ENCODE data around the gene PRKG1.

Gene PRKG1

DNA sequence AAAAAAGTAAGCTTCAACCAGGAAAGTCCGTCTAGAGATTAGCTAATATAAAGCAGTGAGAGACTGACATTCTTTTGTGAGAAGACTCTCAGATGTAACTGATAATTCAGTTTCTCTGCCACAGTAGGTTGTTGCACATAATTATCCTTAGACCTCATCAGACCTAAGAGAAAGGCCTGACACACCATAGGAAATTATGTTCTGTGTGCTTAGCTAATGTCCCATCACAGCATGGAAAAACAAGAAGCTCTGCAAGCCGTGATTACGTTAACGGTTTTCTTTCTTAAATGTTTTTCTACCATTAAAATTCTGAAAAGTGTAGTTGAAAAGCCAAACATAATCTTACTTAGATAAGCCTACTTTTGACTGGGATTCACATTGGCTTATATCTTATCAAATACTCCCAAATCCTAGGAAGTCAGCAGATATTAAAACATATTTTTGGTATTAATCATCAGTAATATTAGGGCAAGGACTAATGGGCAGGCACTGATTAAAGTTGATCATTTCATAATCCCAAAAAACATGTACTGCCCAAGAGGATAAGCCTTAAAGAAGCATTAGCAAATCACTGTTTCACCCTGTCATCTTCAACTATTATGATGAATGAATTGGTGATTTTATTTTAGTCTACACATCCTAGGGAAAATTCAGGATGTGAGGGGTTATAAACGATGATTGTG lies 619.9 kb downstream of the PRKG1 start:
- no peak for DNase-seq (ENCODE audit: low read depth)
- H3K4me3 ChIP-seq (ENCODE audit: low read length) = no peak overlapping the region
- TF ChIP-seq, protein P1, sequence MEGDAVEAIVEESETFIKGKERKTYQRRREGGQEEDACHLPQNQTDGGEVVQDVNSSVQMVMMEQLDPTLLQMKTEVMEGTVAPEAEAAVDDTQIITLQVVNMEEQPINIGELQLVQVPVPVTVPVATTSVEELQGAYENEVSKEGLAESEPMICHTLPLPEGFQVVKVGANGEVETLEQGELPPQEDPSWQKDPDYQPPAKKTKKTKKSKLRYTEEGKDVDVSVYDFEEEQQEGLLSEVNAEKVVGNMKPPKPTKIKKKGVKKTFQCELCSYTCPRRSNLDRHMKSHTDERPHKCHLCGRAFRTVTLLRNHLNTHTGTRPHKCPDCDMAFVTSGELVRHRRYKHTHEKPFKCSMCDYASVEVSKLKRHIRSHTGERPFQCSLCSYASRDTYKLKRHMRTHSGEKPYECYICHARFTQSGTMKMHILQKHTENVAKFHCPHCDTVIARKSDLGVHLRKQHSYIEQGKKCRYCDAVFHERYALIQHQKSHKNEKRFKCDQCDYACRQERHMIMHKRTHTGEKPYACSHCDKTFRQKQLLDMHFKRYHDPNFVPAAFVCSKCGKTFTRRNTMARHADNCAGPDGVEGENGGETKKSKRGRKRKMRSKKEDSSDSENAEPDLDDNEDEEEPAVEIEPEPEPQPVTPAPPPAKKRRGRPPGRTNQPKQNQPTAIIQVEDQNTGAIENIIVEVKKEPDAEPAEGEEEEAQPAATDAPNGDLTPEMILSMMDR (conservative IDR thresholded peaks at IDR 0.05; ENCODE audit: low read length) = no peak

DNA sequence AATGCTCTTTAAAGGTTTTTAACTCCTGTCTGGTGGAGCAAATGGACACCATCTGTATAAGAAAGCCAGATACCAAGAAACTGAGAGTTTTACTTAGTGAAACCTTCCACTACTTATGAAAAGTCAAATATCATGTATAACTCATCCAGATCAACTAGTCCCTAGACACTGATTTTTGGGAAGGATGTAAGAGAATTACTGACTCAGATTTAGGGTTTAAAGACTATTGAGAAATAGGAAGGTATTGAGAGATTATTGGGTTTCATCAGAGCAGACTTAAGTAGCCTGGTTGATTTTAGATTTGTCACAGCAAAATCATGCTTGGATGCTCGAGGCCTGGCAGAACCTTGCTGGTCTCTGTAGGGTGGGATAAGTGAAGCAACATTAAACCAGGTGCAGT lies 622.0 kb downstream of the PRKG1 start:
- TF ChIP-seq, protein P1 (conservative IDR thresholded peaks at IDR 0.05; ENCODE audit: low read length) = no peak
- no peak overlapping the region for H3K4me3 ChIP-seq (ENCODE audit: low read length)
- DNase-seq (ENCODE audit: low read depth) = peak; percentile 28

DNA sequence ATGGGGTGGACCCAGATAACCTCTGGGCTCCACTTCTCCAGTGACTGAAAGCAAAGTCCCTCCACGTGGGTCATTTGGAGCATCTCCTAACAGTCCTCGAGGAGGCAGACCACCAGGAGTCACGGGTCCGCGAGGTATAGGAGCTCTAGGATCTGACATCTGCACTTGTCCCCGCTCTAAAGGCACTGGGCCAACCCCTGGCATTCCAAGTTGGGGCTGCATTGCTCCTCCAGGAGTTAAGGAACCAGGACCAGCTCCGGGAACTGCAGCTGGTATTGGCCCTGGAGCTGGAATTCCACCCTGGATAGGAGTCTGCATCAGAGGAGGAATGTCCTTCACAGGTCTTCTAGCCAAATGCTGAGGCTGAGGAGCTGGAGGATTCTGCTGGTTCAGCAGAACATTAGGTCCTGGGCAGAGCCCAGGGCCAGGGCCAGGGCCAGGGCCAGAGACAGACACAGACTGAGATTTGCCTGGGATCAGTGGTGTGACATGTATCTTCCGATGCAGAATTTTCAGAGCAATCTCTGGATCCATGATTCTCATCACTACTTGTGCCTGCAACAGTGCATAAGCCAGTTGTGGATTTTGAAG lies 624.3 kb downstream of the PRKG1 start:
- peak overlapping the region; percentile 92 for H3K4me3 ChIP-seq (ENCODE audit: low read length)
- no peak for DNase-seq (ENCODE audit: low read depth)
- TF ChIP-seq, protein P1 (conservative IDR thresholded peaks at IDR 0.05; ENCODE audit: low read length) = no peak

DNA sequence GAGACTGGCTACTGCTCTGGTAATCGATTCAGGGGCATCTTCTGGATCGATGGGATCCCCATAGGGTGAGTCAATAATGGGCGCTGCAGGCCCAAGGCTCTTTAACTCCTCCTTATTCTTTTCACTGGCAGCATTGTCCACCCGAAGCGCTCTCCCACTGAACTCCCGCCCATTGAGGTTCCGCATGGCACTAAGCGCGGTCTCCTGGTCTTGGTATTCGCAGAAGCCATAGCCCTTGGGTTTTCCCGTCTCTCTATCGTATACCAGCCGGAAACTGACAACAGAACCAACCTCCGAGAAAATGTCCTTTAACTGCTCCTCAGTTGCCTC lies 624.8 kb downstream of the PRKG1 start:
- TF ChIP-seq, protein P1 (conservative IDR thresholded peaks at IDR 0.05; ENCODE audit: low read length) = no peak
- DNase-seq (ENCODE audit: low read depth) = no peak

DNA sequence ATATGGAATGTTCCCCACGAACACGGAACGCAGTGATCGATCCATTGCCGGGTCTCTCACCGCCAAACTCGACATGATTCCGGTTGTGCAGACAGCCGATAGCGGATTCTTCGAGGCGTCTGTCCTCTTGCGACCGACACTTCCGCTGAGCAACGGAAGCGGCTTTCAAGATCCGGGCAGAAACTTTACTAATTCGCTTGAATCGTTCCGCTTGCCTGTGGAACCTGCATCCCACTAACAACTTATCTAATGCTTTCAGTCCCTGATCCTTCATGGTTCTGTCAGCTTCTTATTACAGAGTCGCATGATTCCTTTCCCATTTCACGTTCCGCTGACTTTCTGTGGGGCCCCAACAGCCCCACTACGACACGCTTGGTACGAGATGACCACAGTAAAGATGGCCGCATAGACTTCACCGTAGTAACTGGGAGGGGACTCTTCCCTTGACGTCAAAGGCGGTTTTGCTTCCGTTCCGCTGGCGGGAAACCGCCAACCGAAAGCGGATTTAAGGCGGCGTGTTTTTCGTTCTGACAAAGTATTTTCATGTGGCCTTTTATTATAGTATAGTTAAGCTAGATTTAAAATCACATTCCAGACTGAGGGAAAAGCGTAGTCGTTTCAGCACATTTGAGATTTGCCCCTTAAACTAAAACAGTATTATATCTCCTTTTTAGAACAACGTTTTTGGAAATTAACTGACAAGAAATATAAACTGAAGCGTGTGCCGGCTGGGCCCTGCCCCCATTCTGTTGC lies 625.4 kb downstream of the PRKG1 start, which contains the start of gene CSTF2T:
TSS of gene CSTF2T (minus strand) at position 121 of the 753 bp plus-strand sequence. CDS start at position 75, 46 bp downstream.
- peak; percentile 94 for DNase-seq (ENCODE audit: low read depth)
- TF ChIP-seq, protein P1 (conservative IDR thresholded peaks at IDR 0.05; ENCODE audit: low read length) = no peak
- H3K4me3 ChIP-seq (ENCODE audit: low read length) = peak within 1 kb of the TSS; percentile 92

More for the DNA sequence above, 624.8 kb downstream of the PRKG1 start:
- peak overlapping the region; percentile 92 for H3K4me3 ChIP-seq (ENCODE audit: low read length)

DNA sequence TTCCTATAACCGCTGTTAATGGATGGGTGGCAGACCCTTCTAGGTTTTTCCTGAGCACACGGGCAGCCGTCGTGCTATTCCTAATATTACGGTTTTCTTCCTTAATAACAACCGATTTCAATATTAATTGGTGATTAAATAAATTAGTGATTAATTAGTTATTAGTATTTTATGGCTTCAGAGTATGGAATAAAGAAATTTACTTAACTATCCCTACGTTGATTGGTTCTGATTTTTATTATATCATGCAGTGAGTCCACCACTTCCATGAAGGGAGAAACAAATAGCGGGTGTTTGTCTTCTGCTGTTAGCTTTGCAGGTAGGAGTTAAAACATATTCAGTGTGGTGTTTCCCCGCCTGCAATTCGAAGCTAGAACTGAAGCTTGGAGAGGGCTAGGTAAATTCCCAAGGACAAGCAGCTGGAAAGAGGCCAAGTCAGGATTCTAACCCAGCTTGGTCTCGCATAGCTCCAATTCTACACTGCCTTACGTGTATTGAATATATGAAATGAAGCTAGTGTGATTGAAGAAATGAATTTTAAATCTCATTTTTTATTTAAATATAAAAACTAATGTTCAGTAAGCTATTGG lies 626.0 kb downstream of the PRKG1 start:
- peak overlapping the region; percentile 92 for H3K4me3 ChIP-seq (ENCODE audit: low read length)
- TF ChIP-seq, protein P1 (conservative IDR thresholded peaks at IDR 0.05; ENCODE audit: low read length) = no peak
- DNase-seq (ENCODE audit: low read depth) = no peak

All from AG10803 (cell line).